Stomach (tissue), 9 donors: ENCODE results near the gene SYT15. TPM values are rescaled to one million over a fixed set of nuclear protein-coding genes. Genes with fewer than 3 reads are reported as not detected.

Experiments used
- DNase-seq, 2 donors: peaks; one replicate each; pipeline versions ENCODE4 v3.0.0 to v3.0.0-alpha.2; 2013 to 2019
- H3K27ac ChIP-seq, 5 donors: fragments of 200-600 bp in 4 of 5; sonication (generic) in 4 of 5; one replicate each; pipeline ENCODE4 v1.5.1; 2013 to 2019; ENCODE audit warnings: mild to moderate bottlenecking in 1 of 5, moderate library complexity in 1 of 5
- H3K27me3 ChIP-seq, 3 donors: fragments of 200-600 bp; sonication (generic); one replicate each; pipeline ENCODE4 v1.5.1; 2017 to 2019; ENCODE audit warnings: mixed run types in 1 of 3
- H3K36me3 ChIP-seq, 4 donors: fragments of 200-600 bp; sonication (generic); 1 replicate in 3 of 4; 2 replicates in 1 of 4; pipeline ENCODE4 v1.5.1; 2016 to 2019
- H3K4me1 ChIP-seq, 4 donors: fragments of 200-600 bp; sonication (generic); one replicate each; pipeline ENCODE4 v1.5.1; 2016 to 2019
- H3K4me3 ChIP-seq, 4 donors: fragments of 200-600 bp; sonication (generic) in 3 of 4; one replicate each; pipeline ENCODE4 v1.5.1; 2016 to 2019; ENCODE audit warnings: mild to moderate bottlenecking in 1 of 4
- H3K9me3 ChIP-seq, 4 donors: fragments of 200-600 bp; sonication (generic); one replicate each; pipeline ENCODE4 v1.5.1; 2016 to 2019
- EP300 ChIP-seq: sonication (generic); formaldehyde crosslinking; IDR thresholded peaks from one replicate; pipeline ENCODE4 v1.6.1; 2017; ENCODE audit warnings: antibody characterized with exemption
- POLR2A ChIP-seq, 4 donors: fragments of 450-650 bp; IDR thresholded peaks; one replicate each; pipeline ENCODE4 v1.6.1; 2016; ENCODE audit warnings: antibody characterized with exemption in 4 of 4, control low read depth in 2 of 4, mild to moderate bottlenecking in 1 of 4, moderate library complexity in 1 of 4
- POLR2AphosphoS5 ChIP-seq, 3 donors: sonication (generic); formaldehyde crosslinking; IDR thresholded peaks; one replicate each; pipeline ENCODE4 v1.6.1; 2016; ENCODE audit warnings: antibody characterized with exemption in 3 of 3
- WGBS, 5 donors: extraction: QIAGEN DNeasy Blood & Tissue Kit in 3 of 5; methylation state at CpG; one replicate each; pipeline versions ENCODE4 v1.1.5 to v1.1.7; 2013 to 2018; 5-methylcytosine and 5-hydroxymethylcytosine counted together
- intact Hi-C: fragments of 100-400 bp; cut with DNase I; formaldehyde crosslinking; loops from one replicate; pipeline ENCODE4 v1.15.1; 2023; ENCODE audit warnings: low total_unique reads
- polyA plus RNA-seq, 3 donors: library from polyadenylated mRNA; stranded (reverse); fragments of 200-250 nt; gene quantifications; one replicate each; pipeline ENCODE4 v1.2.3, GENCODE V29; 2013
- total RNA-seq, 5 donors: library from RNA; depleted of rRNA; stranded (reverse); fragments of >200 nt; gene quantifications; one replicate each; pipeline versions ENCODE4 v1.1.0 to v1.2.3, GENCODE V29; 2014 to 2016
- TF ChIP-seq, protein P1 (sequence below), 7 experiments: fragments of 450-650 bp in 4 of 7; fragments of 200-600 bp in 3 of 7; sonication (generic) in 3 of 7; IDR thresholded peaks; one replicate each; pipeline ENCODE4 v1.5.1; 2016 to 2019; ENCODE audit warnings: antibody characterized with exemption in 7 of 7, control low read depth in 2 of 7, mild to moderate bottlenecking in 1 of 7
- donor health status: healthy with polysubstance abuse.
- donor health status: Bipolar disorder and iron deficiency.
- donor health status: healthy.

Gene SYT15
- total and polyA plus RNA-seq, 8 donors = 0.12 to 85.8 (median 0.93) TPM; not detected in 2

GRCh38 chr10:46550076-46550790, 28.7 kb upstream of the SYT15 start:
- Histone ChIP-seq H3K4me3 (no peak overlapping the region), H3K27ac (no peak overlapping the region), H3K27me3 (peaks cover 0 to 15% (median 7%) of the 10 kb centered on the region in 3 donors), H3K36me3 (peaks cover 0 to 22% (median 19%) of the 10 kb centered on the region in 4 donors), H3K4me1 (peaks cover 0 to 24% (median 19%) of the 10 kb centered on the region in 4 donors), H3K9me3 (no peaks in the 10 kb centered on the region)
- 84 to 88% (median 85%) methylated on average over 20 of the region's 20 CpGs for WGBS, 5 donors
- TF ChIP-seq, protein P1, sequence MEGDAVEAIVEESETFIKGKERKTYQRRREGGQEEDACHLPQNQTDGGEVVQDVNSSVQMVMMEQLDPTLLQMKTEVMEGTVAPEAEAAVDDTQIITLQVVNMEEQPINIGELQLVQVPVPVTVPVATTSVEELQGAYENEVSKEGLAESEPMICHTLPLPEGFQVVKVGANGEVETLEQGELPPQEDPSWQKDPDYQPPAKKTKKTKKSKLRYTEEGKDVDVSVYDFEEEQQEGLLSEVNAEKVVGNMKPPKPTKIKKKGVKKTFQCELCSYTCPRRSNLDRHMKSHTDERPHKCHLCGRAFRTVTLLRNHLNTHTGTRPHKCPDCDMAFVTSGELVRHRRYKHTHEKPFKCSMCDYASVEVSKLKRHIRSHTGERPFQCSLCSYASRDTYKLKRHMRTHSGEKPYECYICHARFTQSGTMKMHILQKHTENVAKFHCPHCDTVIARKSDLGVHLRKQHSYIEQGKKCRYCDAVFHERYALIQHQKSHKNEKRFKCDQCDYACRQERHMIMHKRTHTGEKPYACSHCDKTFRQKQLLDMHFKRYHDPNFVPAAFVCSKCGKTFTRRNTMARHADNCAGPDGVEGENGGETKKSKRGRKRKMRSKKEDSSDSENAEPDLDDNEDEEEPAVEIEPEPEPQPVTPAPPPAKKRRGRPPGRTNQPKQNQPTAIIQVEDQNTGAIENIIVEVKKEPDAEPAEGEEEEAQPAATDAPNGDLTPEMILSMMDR (IDR thresholded peaks at IDR 0.05) = no peak
- TF ChIP-seq POLR2A (IDR thresholded peaks at IDR 0.05) (no peak), EP300 (no peak), POLR2AphosphoS5 (IDR thresholded peaks at IDR 0.05) (no peak)
- intact Hi-C loops = no loop called here
- peak in 1 of 2 donors; percentile 26 for DNase-seq

- no peak for TF ChIP-seq EP300
- TF ChIP-seq POLR2AphosphoS5 (IDR thresholded peaks at IDR 0.05) = no peak
- no peak for TF ChIP-seq POLR2A (IDR thresholded peaks at IDR 0.05)
- TF ChIP-seq, protein P1 (IDR thresholded peaks at IDR 0.05) = no peak
- Histone ChIP-seq H3K4me1 (peaks cover 7 to 31% (median 22%) of the 10 kb centered on the region in 4 donors), H3K9me3 (no peaks in the 10 kb centered on the region), H3K27me3 (peaks cover under 1 to 24% (median 15%) of the 10 kb centered on the region in 3 donors), H3K4me3 (no peak overlapping the region), H3K36me3 (peaks cover 0 to 22% (median 19%) of the 10 kb centered on the region in 4 donors), H3K27ac (no peak overlapping the region)
- no peak for DNase-seq
- WGBS, 5 donors = 74 to 81% (median 78%) methylated on average over 8 of the region's 8 CpGs
- intact Hi-C loops = no loop called here
These were observed 27.9 kb upstream of the SYT15 start for GRCh38 chr10:46550795-46551700.

DNA sequence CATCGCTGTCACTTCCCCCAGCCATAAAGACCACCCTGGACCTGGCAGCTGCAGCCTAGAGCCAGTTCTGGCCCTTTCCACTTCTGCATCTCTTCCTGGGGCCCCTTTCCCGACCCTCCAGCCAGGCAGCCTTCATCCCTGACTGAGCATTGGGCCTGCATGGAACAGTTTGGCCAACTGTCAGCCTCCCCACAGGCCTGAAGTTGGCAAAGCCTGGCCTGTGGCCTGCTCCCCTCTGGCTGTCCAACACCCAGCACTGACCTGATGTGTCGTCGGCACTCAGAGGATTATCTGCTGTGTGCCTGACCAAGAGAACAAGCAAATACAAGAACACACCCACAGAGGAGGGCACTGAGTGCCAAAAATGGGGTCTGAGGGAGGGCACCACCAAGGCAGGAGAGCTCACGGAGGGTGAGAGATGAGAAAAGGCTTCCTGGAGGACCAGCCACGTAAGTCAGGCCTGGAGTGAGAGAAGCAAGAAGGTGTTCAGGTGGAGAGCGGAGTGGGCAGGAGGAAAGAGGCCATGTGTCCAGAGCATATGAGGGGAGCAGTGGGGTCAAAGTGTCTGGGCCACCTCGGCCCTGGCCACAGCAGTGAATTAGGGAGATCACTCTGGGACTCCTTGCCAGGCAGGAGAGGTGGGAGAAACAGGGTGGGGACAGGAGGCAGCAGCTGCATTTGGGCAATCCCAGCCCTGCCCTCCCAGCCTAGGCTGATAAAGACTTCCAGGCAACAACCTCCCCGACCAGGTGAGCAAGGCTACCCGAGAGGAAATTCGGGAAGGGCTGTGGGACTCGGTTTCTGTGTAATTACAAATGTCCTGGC, 27.0 kb upstream of the SYT15 start:
- intact Hi-C loops = no loop called here
- Histone ChIP-seq H3K27ac (no peak overlapping the region), H3K4me3 (no peak overlapping the region), H3K36me3 (peaks cover 0 to 22% (median 19%) of the 10 kb centered on the region in 4 donors), H3K9me3 (no peaks in the 10 kb centered on the region), H3K27me3 (peaks cover 4 to 32% (median 24%) of the 10 kb centered on the region in 3 donors), H3K4me1 (peaks cover 15 to 40% (median 30%) of the 10 kb centered on the region in 4 donors)
- DNase-seq = peak in 1 of 2 donors; percentile 48
- TF ChIP-seq, protein P1 (IDR thresholded peaks at IDR 0.05) = no peak
- TF ChIP-seq POLR2A (IDR thresholded peaks at IDR 0.05) (no peak), EP300 (no peak), POLR2AphosphoS5 (IDR thresholded peaks at IDR 0.05) (no peak)
- WGBS, 5 donors = 58 to 76% (median 64%) methylated on average over 12 of the region's 12 CpGs
